Osteoblast (primary cell): Measurements from ENCODE around the gene NRARP. TPM values are rescaled to one million over a fixed set of nuclear protein-coding genes. Genes with fewer than 3 reads are reported as not detected.
A peak's percentile ranks its signal among the peaks of the same experiment; 100 is the strongest.

ENCODE experiments used
- DNase-seq: peaks from one replicate; pipeline ENCODE4 v3.0.0; 2011; ENCODE audit warnings: low spot score, mixed read lengths; ENCODE audit not compliant: insufficient read length; ENCODE audit errors: missing footprints
- H2AFZ ChIP-seq: 2 replicates; pipeline ENCODE4 v1.6.0; 2011; ENCODE audit warnings: mild to moderate bottlenecking, low read length
- H3K27ac ChIP-seq: 2 replicates; pipeline ENCODE4 v1.5.1; 2011; ENCODE audit warnings: mild to moderate bottlenecking, low read depth, low read length, moderate library complexity
- H3K27me3 ChIP-seq: 2 replicates; pipeline ENCODE4 v1.6.0; 2012; ENCODE audit warnings: mild to moderate bottlenecking, control low read depth, inconsistent platforms, low read length, moderate library complexity; ENCODE audit not compliant: insufficient read depth
- H3K36me3 ChIP-seq: 2 replicates; pipeline ENCODE4 v1.5.1; 2011; ENCODE audit warnings: mild to moderate bottlenecking, low read length, control low read depth, moderate library complexity; ENCODE audit not compliant: insufficient read depth
- H3K4me1 ChIP-seq: 2 replicates; pipeline ENCODE4 v1.5.1; 2011; ENCODE audit warnings: mild to moderate bottlenecking, low read length, control low read depth, moderate library complexity; ENCODE audit not compliant: insufficient read depth
- H3K4me2 ChIP-seq: 2 replicates; pipeline ENCODE4 v1.6.0; 2011; ENCODE audit warnings: mild to moderate bottlenecking, low read length; ENCODE audit not compliant: insufficient read depth
- H3K4me3 ChIP-seq: fragments of 200-600 bp; sonication (generic); 3 replicates; pipeline ENCODE4 v1.5.1; 2012; ENCODE audit warnings: mild to moderate bottlenecking, low read length, inconsistent platforms; ENCODE audit not compliant: insufficient read depth
- H3K79me2 ChIP-seq: 2 replicates; pipeline ENCODE4 v1.6.0; 2012; ENCODE audit warnings: mild to moderate bottlenecking, low read length, control low read depth, inconsistent platforms; ENCODE audit not compliant: insufficient read depth
- H3K9me3 ChIP-seq: 2 replicates; pipeline ENCODE4 v1.5.1; 2011; ENCODE audit warnings: low read depth, low read length, control low read depth
- H4K20me1 ChIP-seq: 2 replicates; pipeline ENCODE4 v1.6.0; 2012; ENCODE audit warnings: mild to moderate bottlenecking, low read length, control low read depth; ENCODE audit not compliant: insufficient read depth
- CTCF ChIP-seq: IDR thresholded peaks from 2 replicates; pipeline ENCODE4 v1.5.1; 2011; ENCODE audit warnings: mild to moderate bottlenecking, low read depth, low read length, moderate library complexity; ENCODE audit errors: extremely low read depth
- total RNA-seq: library from RNA; depleted of rRNA; stranded (reverse); fragments of >200 nt; gene quantifications from 2 replicates; pipeline ENCODE4 v1.2.3, GENCODE V29; 2012

NRARP gene
- total RNA-seq, 1 donor = under 0.01 TPM

- Histone ChIP-seq H3K9me3 (no peaks in the 10 kb centered on the region), H3K27ac (no peak overlapping the region), H3K4me3 (no peak overlapping the region), H2AFZ (no peak overlapping the region), H3K4me2 (no peak overlapping the region), H3K4me1 (peaks cover 4% of the 10 kb centered on the region), H3K79me2 (no peaks in the 10 kb centered on the region), H3K36me3 (no peaks in the 10 kb centered on the region), H3K27me3 (no peaks in the 10 kb centered on the region), H4K20me1 (no peaks in the 10 kb centered on the region)
- DNase-seq = peak; percentile 78
- TF ChIP-seq CTCF = no peak
Observed at GRCh38 chr9:137308057-137308619, 6.1 kb upstream of the NRARP start.

GRCh38 chr9:137307255-137308056 is 5.4 kb upstream of the NRARP start:
- H4K20me1 ChIP-seq = no peaks in the 10 kb centered on the region
- H3K79me2 ChIP-seq = no peaks in the 10 kb centered on the region
- no peak for TF ChIP-seq CTCF
- no peaks in the 10 kb centered on the region for H3K36me3 ChIP-seq
- peaks cover 4% of the 10 kb centered on the region for H3K4me1 ChIP-seq
- DNase-seq = peak; percentile 82
- no peak overlapping the region for H3K27ac ChIP-seq
- H3K4me3 ChIP-seq = no peak overlapping the region
- H3K4me2 ChIP-seq = no peak overlapping the region
- H3K27me3 ChIP-seq = no peaks in the 10 kb centered on the region
- H3K9me3 ChIP-seq = no peaks in the 10 kb centered on the region
- H2AFZ ChIP-seq = no peak overlapping the region

GRCh38 chr9:137306850-137307254 is 4.8 kb upstream of the NRARP start:
- H3K79me2 ChIP-seq = no peaks in the 10 kb centered on the region
- no peaks in the 10 kb centered on the region for H3K9me3 ChIP-seq
- H3K36me3 ChIP-seq = no peaks in the 10 kb centered on the region
- no peak overlapping the region for H3K4me3 ChIP-seq
- no peaks in the 10 kb centered on the region for H3K27me3 ChIP-seq
- H2AFZ ChIP-seq = no peak overlapping the region
- no peaks in the 10 kb centered on the region for H4K20me1 ChIP-seq
- no peak overlapping the region for H3K27ac ChIP-seq
- peaks cover 4% of the 10 kb centered on the region for H3K4me1 ChIP-seq
- H3K4me2 ChIP-seq = no peak overlapping the region
- no peak for TF ChIP-seq CTCF
- DNase-seq = peak; percentile 88

GRCh38 chr9:137306066-137306849 is 4.2 kb upstream of the NRARP start:
- Histone ChIP-seq H3K36me3 (no peaks in the 10 kb centered on the region), H3K27me3 (no peaks in the 10 kb centered on the region), H2AFZ (no peak overlapping the region), H3K79me2 (no peaks in the 10 kb centered on the region), H3K4me3 (no peak overlapping the region), H3K27ac (no peak overlapping the region), H4K20me1 (no peaks in the 10 kb centered on the region), H3K4me1 (peaks cover 4% of the 10 kb centered on the region), H3K9me3 (no peaks in the 10 kb centered on the region), H3K4me2 (no peak overlapping the region)
- no peak for TF ChIP-seq CTCF
- peak; percentile 82 for DNase-seq
